ENCODE results near the gene DAO.

The DAO gene

GRCh38 chr12:108899145-108899544 lies 19.3 kb downstream of the DAO start:
- Mint-ChIP-seq H3K27ac (no peak overlapping the region), H3K4me3 (no peak overlapping the region), H3K36me3 (ENCODE audit: low read depth) (no peaks in the 10 kb centered on the region), H3K4me1 (no peaks in the 10 kb centered on the region), H3K9me3 (no peaks in the 10 kb centered on the region), H3K27me3 (ENCODE audit: low read depth, poor library complexity) (peaks cover 16% of the 10 kb centered on the region)
- TF ChIP-seq, protein P1, sequence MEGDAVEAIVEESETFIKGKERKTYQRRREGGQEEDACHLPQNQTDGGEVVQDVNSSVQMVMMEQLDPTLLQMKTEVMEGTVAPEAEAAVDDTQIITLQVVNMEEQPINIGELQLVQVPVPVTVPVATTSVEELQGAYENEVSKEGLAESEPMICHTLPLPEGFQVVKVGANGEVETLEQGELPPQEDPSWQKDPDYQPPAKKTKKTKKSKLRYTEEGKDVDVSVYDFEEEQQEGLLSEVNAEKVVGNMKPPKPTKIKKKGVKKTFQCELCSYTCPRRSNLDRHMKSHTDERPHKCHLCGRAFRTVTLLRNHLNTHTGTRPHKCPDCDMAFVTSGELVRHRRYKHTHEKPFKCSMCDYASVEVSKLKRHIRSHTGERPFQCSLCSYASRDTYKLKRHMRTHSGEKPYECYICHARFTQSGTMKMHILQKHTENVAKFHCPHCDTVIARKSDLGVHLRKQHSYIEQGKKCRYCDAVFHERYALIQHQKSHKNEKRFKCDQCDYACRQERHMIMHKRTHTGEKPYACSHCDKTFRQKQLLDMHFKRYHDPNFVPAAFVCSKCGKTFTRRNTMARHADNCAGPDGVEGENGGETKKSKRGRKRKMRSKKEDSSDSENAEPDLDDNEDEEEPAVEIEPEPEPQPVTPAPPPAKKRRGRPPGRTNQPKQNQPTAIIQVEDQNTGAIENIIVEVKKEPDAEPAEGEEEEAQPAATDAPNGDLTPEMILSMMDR (IDR thresholded peaks at IDR 0.05) = no peak
- no peak for DNase-seq

- H3K4me1 Mint-ChIP-seq = no peaks in the 10 kb centered on the region
- no peak overlapping the region for H3K4me3 Mint-ChIP-seq
- H3K9me3 Mint-ChIP-seq = no peaks in the 10 kb centered on the region
- TF ChIP-seq, protein P1 (IDR thresholded peaks at IDR 0.05) = no peak
- DNase-seq = no peak
- H3K36me3 Mint-ChIP-seq (ENCODE audit: low read depth) = no peaks in the 10 kb centered on the region
- H3K27ac Mint-ChIP-seq = no peak overlapping the region
- H3K27me3 Mint-ChIP-seq (ENCODE audit: low read depth, poor library complexity) = peaks cover 25% of the 10 kb centered on the region
Measured at GRCh38 chr12:108905725-108906124, 25.8 kb downstream of the DAO start.

GRCh38 chr12:108906971-108907370 lies 27.1 kb downstream of the DAO start:
- no peak overlapping the region for H3K4me3 Mint-ChIP-seq
- TF ChIP-seq, protein P1 (IDR thresholded peaks at IDR 0.05) = no peak
- no peak for DNase-seq
- no peaks in the 10 kb centered on the region for H3K9me3 Mint-ChIP-seq
- no peaks in the 10 kb centered on the region for H3K36me3 Mint-ChIP-seq (ENCODE audit: low read depth)
- H3K27me3 Mint-ChIP-seq (ENCODE audit: low read depth, poor library complexity) = peaks cover 20% of the 10 kb centered on the region
- H3K27ac Mint-ChIP-seq = no peak overlapping the region
- no peaks in the 10 kb centered on the region for H3K4me1 Mint-ChIP-seq

DNA sequence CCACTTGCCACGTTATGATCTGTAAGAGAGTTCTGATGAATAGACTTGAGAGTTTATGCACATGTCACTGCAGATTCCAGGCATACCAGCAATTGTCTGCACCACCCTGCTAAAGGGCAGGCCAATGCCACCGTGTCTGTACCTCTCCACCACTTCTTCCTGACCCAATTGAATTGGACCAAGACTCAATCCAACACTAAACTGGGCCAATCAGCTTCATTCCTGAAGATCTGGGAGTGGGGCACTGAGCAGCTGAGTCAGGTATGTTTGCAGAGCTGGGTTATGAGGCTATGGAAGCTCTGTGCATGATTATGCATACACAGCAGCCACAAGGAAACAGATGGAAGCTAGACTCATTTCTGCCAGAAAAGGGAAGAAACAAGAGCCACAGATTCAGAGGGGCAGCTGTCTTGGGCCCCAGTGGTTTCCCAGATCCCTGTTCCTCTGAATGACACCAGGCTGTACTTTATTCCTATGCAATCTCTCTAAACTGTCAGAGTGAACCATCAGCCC lies 28.0 kb downstream of the DAO start:
- Mint-ChIP-seq H3K4me1 (no peaks in the 10 kb centered on the region), H3K27me3 (ENCODE audit: low read depth, poor library complexity) (peaks cover 27% of the 10 kb centered on the region), H3K27ac (no peak overlapping the region), H3K4me3 (no peak overlapping the region), H3K36me3 (ENCODE audit: low read depth) (no peaks in the 10 kb centered on the region), H3K9me3 (no peaks in the 10 kb centered on the region)
- TF ChIP-seq, protein P1 (IDR thresholded peaks at IDR 0.05) = no peak
- DNase-seq = no peak

- H3K27ac Mint-ChIP-seq = no peak overlapping the region
- no peaks in the 10 kb centered on the region for H3K36me3 Mint-ChIP-seq (ENCODE audit: low read depth)
- TF ChIP-seq, protein P1 (IDR thresholded peaks at IDR 0.05) = no peak
- no peak for DNase-seq
- H3K4me3 Mint-ChIP-seq = no peak overlapping the region
- H3K27me3 Mint-ChIP-seq (ENCODE audit: low read depth, poor library complexity) = peaks cover 26% of the 10 kb centered on the region
- no peaks in the 10 kb centered on the region for H3K9me3 Mint-ChIP-seq
- H3K4me1 Mint-ChIP-seq = no peaks in the 10 kb centered on the region
Measured at GRCh38 chr12:108910336-108910735, 30.4 kb downstream of the DAO start.

DNA sequence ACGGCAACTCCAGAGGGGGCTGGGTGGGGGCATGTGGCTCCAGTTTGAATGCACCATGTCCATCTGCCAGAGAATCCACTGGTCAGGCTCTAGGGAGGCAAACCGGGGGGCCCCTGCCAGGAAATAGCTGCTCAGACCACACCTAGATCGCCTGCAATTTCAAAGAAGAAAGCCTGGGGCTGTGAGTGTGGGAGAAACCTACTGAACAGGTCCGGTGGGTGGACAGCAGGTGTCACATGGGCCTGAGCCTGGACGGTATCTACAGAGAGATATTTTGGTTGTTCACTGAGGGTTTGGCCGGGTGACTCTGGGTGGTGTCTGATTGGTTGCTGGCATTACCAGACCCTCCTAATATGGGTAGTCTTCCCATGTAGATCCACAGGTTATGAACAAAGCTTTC lies 32.0 kb downstream of the DAO start:
- Mint-ChIP-seq H3K9me3 (no peaks in the 10 kb centered on the region), H3K4me1 (no peaks in the 10 kb centered on the region), H3K36me3 (ENCODE audit: low read depth) (no peaks in the 10 kb centered on the region), H3K27me3 (ENCODE audit: low read depth, poor library complexity) (peaks cover 24% of the 10 kb centered on the region), H3K4me3 (no peak overlapping the region), H3K27ac (no peak overlapping the region)
- no peak for DNase-seq
- TF ChIP-seq, protein P1 (IDR thresholded peaks at IDR 0.05) = no peak
